IMR-90 (cell line): ENCODE measurements around the gene MRC2. TPM values are rescaled to one million over a fixed set of nuclear protein-coding genes. Genes with fewer than 3 reads are reported as not detected.

Source experiments
- ATAC-seq: fragments of 200-7000 bp; cut with Tn5 transposase; 2 replicates; pipeline ENCODE4 v1.9.1; 2020; ENCODE audit warnings: low read depth, mild to moderate bottlenecking, moderate library complexity
- BruUV-seq: library from RNA; stranded (reverse); fragments of 400-500 nt; replicated peaks from 2 replicates; lab custom pipeline; 2021; lab: Mats Ljungman, UMichigan
- CTCF ChIA-PET: fragments of 300-600 bp; formaldehyde crosslinking; extraction: SDS; loops from one replicate; lab custom pipeline; 2021; ENCODE audit warnings: antibody characterized with exemption; lab: Yijun Ruan, JAX
- POLR2A ChIA-PET: fragments of 300-600 bp; sonication (Branson Sonifier 250); formaldehyde crosslinking; loops from one replicate; lab custom pipeline; 2022; ENCODE audit warnings: antibody characterized with exemption; ENCODE audit not compliant: unreplicated experiment; lab: Charles Lee
- DNase-seq: peaks from one replicate; pipeline ENCODE4 v3.0.0; 2013
- H2AFZ ChIP-seq: replicated peaks from 2 replicates; pipeline ENCODE3; 2013; ENCODE audit warnings: low read length, mild to moderate bottlenecking; ENCODE audit not compliant: poor library complexity
- H2AK5ac ChIP-seq: 2 replicates; pipeline ENCODE4 v1.6.1; 2013; ENCODE audit warnings: low read depth, low read length, inconsistent platforms
- H2AK9ac ChIP-seq: replicated peaks from 2 replicates; pipeline ENCODE3; 2013; ENCODE audit warnings: mild to moderate bottlenecking, low read depth, low read length, moderate library complexity; ENCODE audit not compliant: poor library complexity
- H2BK120ac ChIP-seq: 2 replicates; pipeline ENCODE4 v1.6.1; 2013; ENCODE audit warnings: low read depth, low read length, inconsistent platforms
- H2BK15ac ChIP-seq: 3 replicates; pipeline ENCODE4 v1.6.1; 2013; ENCODE audit warnings: low read depth, low read length, inconsistent platforms
- H2BK20ac ChIP-seq: 2 replicates; pipeline ENCODE4 v1.6.1; 2013; ENCODE audit warnings: low read depth, mild to moderate bottlenecking, inconsistent platforms, low read length, moderate library complexity
- H2BK5ac ChIP-seq: 2 replicates; pipeline ENCODE4 v1.6.1; 2013; ENCODE audit warnings: mild to moderate bottlenecking, low read depth, low read length, inconsistent platforms; ENCODE audit not compliant: poor library complexity, severe bottlenecking
- H3K14ac ChIP-seq: replicated peaks from 2 replicates; pipeline ENCODE4 v1.6.1; 2013; ENCODE audit warnings: low read depth, low read length, inconsistent platforms
- H3K18ac ChIP-seq: 2 replicates; pipeline ENCODE4 v1.6.1; 2013; ENCODE audit warnings: low read depth, low read length, control low read depth
- H3K23ac ChIP-seq: 2 replicates; pipeline ENCODE4 v1.6.1; 2013; ENCODE audit warnings: low read depth, low read length, inconsistent platforms
- H3K27ac ChIP-seq: 2 replicates; pipeline ENCODE4 v1.5.1; 2013; ENCODE audit warnings: mild to moderate bottlenecking, control low read depth, low read length; ENCODE audit not compliant: insufficient read depth
- H3K27me3 ChIP-seq: 2 replicates; pipeline ENCODE4 v1.6.1; 2013; ENCODE audit warnings: low read length; ENCODE audit not compliant: control insufficient read depth, insufficient read depth
- H3K36me3 ChIP-seq: 2 replicates; pipeline ENCODE4 v1.6.1; 2013; ENCODE audit warnings: low read length, mixed read lengths; ENCODE audit not compliant: control insufficient read depth, insufficient read depth
- H3K4ac ChIP-seq: 2 replicates; pipeline ENCODE4 v1.6.1; 2013; ENCODE audit warnings: low read depth, low read length, inconsistent platforms
- H3K4me1 ChIP-seq: 2 replicates; pipeline ENCODE4 v1.6.1; 2013; ENCODE audit warnings: low read length, mixed read lengths; ENCODE audit not compliant: control insufficient read depth, insufficient read depth
- H3K4me2 ChIP-seq: 2 replicates; pipeline ENCODE4 v1.6.1; 2013; ENCODE audit warnings: low read depth, mild to moderate bottlenecking, control low read depth, low read length, moderate library complexity
- H3K4me3 ChIP-seq: 2 replicates; pipeline ENCODE4 v1.5.1; 2013; ENCODE audit warnings: low read depth, mild to moderate bottlenecking, control low read depth, low read length, moderate library complexity; ENCODE audit not compliant: insufficient read depth
- H3K56ac ChIP-seq: 2 replicates; pipeline ENCODE4 v1.6.1; 2013; ENCODE audit warnings: low read length, inconsistent platforms; ENCODE audit not compliant: insufficient read depth; ENCODE audit errors: extremely low read depth
- H3K79me1 ChIP-seq, 2 experiments: 2 replicates each; pipeline ENCODE4 v1.6.1; 2013; ENCODE audit warnings: low read length in 2 of 2, inconsistent platforms in 1 of 2, low read depth in 1 of 2
- H3K9ac ChIP-seq: 2 replicates; pipeline ENCODE4 v1.6.1; 2013; ENCODE audit warnings: low read depth, low read length, control low read depth
- H3K9me1 ChIP-seq: 2 replicates; pipeline ENCODE4 v1.6.1; 2013; ENCODE audit warnings: low read length, inconsistent platforms; ENCODE audit not compliant: insufficient read depth
- H3K9me3 ChIP-seq: 2 replicates; pipeline ENCODE4 v1.6.1; 2013; ENCODE audit warnings: low read length; ENCODE audit not compliant: control insufficient read depth, insufficient read depth
- H4K20me1 ChIP-seq: 2 replicates; pipeline ENCODE4 v1.6.1; 2013; ENCODE audit warnings: low read length, inconsistent platforms; ENCODE audit not compliant: insufficient read depth
- H4K5ac ChIP-seq: 2 replicates; pipeline ENCODE4 v1.6.1; 2013; ENCODE audit warnings: mild to moderate bottlenecking, low read depth, low read length, control low read depth
- H4K8ac ChIP-seq, 2 experiments: 2 replicates each; pipeline ENCODE4 v1.6.1; 2013; ENCODE audit warnings: low read depth in 2 of 2, low read length in 2 of 2, control low read depth in 1 of 2, inconsistent platforms in 1 of 2
- H4K91ac ChIP-seq: 2 replicates; pipeline ENCODE4 v1.6.1; 2013; ENCODE audit warnings: low read depth, low read length, inconsistent platforms; ENCODE audit not compliant: insufficient read depth
- BHLHE40 ChIP-seq: fragments of 150-350 bp; IDR thresholded peaks from 2 replicates; pipeline ENCODE4 v1.6.1; 2016; ENCODE audit warnings: mild to moderate bottlenecking, low read depth, low read length
- CHD1 ChIP-seq: IDR thresholded peaks from 2 replicates; pipeline ENCODE4 v1.6.1; 2012; ENCODE audit warnings: low read depth, low read length, improper control_type of control experiment
- FOS ChIP-seq: fragments of 150-350 bp; IDR thresholded peaks from 2 replicates; pipeline ENCODE4 v1.6.1; 2016; ENCODE audit warnings: low read depth, low read length
- MAFK ChIP-seq: IDR thresholded peaks from 2 replicates; pipeline ENCODE4 v1.6.1; 2012; ENCODE audit warnings: low read depth, low read length, improper control_type of control experiment
- MAZ ChIP-seq: IDR thresholded peaks from 2 replicates; pipeline ENCODE4 v1.6.1; 2012; ENCODE audit warnings: low read depth, mild to moderate bottlenecking, low read length, improper control_type of control experiment, moderate library complexity, borderline replicate concordance
- NFE2L2 ChIP-seq: fragments of 150-350 bp; IDR thresholded peaks from 2 replicates; pipeline ENCODE4 v1.6.1; 2016; ENCODE audit warnings: low read depth, mild to moderate bottlenecking, low read length
- RCOR1 ChIP-seq: IDR thresholded peaks from 2 replicates; pipeline ENCODE4 v1.6.1; 2012; ENCODE audit warnings: mild to moderate bottlenecking, low read length, improper control_type of control experiment; ENCODE audit not compliant: insufficient replicate concordance
- RFX5 ChIP-seq: IDR thresholded peaks from 2 replicates; pipeline ENCODE4 v1.8.0; 2012; ENCODE audit warnings: low read depth, mild to moderate bottlenecking, low read length, moderate library complexity
- USF2 ChIP-seq: fragments of 150-350 bp; IDR thresholded peaks from 2 replicates; pipeline ENCODE4 v1.6.1; 2017; ENCODE audit warnings: mild to moderate bottlenecking, antibody characterized with exemption, low read length, low read depth
- WGBS, 2 experiments: methylation state at CpG; one replicate each; pipeline versions ENCODE4 v1.1.5 to v1.1.7; 2013; ENCODE audit warnings: missing lambda C conversion rate in 2 of 2; ENCODE audit not compliant: insufficient read length in 1 of 2; ENCODE audit errors: extremely low coverage in 2 of 2; 5-methylcytosine and 5-hydroxymethylcytosine counted together
- dilution Hi-C: fragments of 300-500 bp; cut with HindIII; formaldehyde crosslinking; loops from one replicate; pipeline ENCODE4 v1.14.3; 2018; ENCODE audit warnings: low sequenced_read_pairs; ENCODE audit not compliant: unreplicated experiment
- in situ Hi-C: fragments of 300-500 bp; cut with MboI; formaldehyde crosslinking; loops from 3 replicates; pipeline ENCODE4 v1.14.3; 2019; ENCODE audit warnings: low sequenced_read_pairs, inconsistent platforms, mixed read lengths
- intact Hi-C: fragments of 100-400 bp; cut with micrococcal nuclease; formaldehyde crosslinking; loops from 2 replicates; pipeline ENCODE4 v1.10.0; 2022
- polyA plus RNA-seq, 3 experiments: library from polyadenylated mRNA; depleted of rRNA; stranded (reverse); fragments of >200 nt; gene quantifications; 2 replicates each; pipeline ENCODE4 v1.2.3, GENCODE V29; 2012; ENCODE audit warnings: low replicate concordance in 1 of 3
- total RNA-seq: library from RNA; depleted of rRNA; stranded (reverse); fragments of >200 nt; gene quantifications from 2 replicates; pipeline ENCODE4 v1.2.3, GENCODE V29; 2012

Gene MRC2
- total and polyA plus RNA-seq, 2 of the 4 experiments (the other 2 are of a cell fraction): 39.3 to 137 TPM

- TF ChIP-seq BHLHE40: no peak
- TF ChIP-seq NFE2L2: no peak
Measured at GRCh38 chr17:62706598-62707424, 79.3 kb downstream of the MRC2 start (continued).

GRCh38 chr17:62707425-62707739, 79.9 kb downstream of the MRC2 start:
- TF ChIP-seq MAFK (no peak), MAZ (no peak), USF2 (no peak), BHLHE40 (no peak), RCOR1 (no peak), FOS (no peak), CHD1 (no peak), RFX5 (no peak)
- H3K14ac ChIP-seq: no peak overlapping the region
- H3K23ac ChIP-seq: no peak overlapping the region
- H3K4me3 ChIP-seq: no peak overlapping the region
- no peak for DNase-seq
- H3K4ac ChIP-seq: no peak overlapping the region
- peaks cover 10% of the 10 kb centered on the region; the same call in 1 of the 2 replicates for H3K9me1 ChIP-seq
- intact Hi-C loops: no loop called here
- no peaks in the 10 kb centered on the region for H4K20me1 ChIP-seq
- POLR2A ChIA-PET: no interaction called here
- no TSS peak for BruUV-seq
- H2AFZ ChIP-seq: no peak overlapping the region
- no peaks in the 10 kb centered on the region for H3K36me3 ChIP-seq
- peaks cover 11 to 28% of the 10 kb centered on the region in 2 experiments; a peak in 3 of 4 replicates for H3K79me1 ChIP-seq
- H2BK120ac ChIP-seq: no peak overlapping the region
- no peak for ATAC-seq
- H2AK5ac ChIP-seq: peak overlapping the region; percentile 87; the same call in 1 of the 2 replicates
- H4K5ac ChIP-seq: no peak overlapping the region
- dilution Hi-C loops: no loop called here
- peaks cover 23% of the 10 kb centered on the region for H3K4me1 ChIP-seq
- no peak overlapping the region for H3K4me2 ChIP-seq
- H2AK9ac ChIP-seq: no peak overlapping the region
- no peak overlapping the region for H2BK5ac ChIP-seq
- no peak overlapping the region for H4K91ac ChIP-seq
- no peak overlapping the region for H3K56ac ChIP-seq
- H3K9ac ChIP-seq: no peak overlapping the region
- no peak overlapping the region for H2BK15ac ChIP-seq
- H3K27me3 ChIP-seq: no peaks in the 10 kb centered on the region
- no peak overlapping the region for H2BK20ac ChIP-seq
- peaks cover 7% of the 10 kb centered on the region for H3K9me3 ChIP-seq
- no CpG with 5 or more reads among the region's 9 CpGs for WGBS, 2 experiments
- no peak overlapping the region for H3K18ac ChIP-seq
- CTCF ChIA-PET: no interaction called here
- in situ Hi-C loops: loop anchor here (5.0 kb wide), 1 partner anchor 260 kb away; the partner anchor contains the start of gene TANC2
- no peak overlapping the region for H3K27ac ChIP-seq
- H4K8ac ChIP-seq: no peak overlapping the region
